Activated CD4-positive, alpha-beta T cell treated with anti-CD3 and anti-CD28 coated beads, Interleukin-2, Interleukin-6, amounts not matched to agents 100 ng/mL and 50 ng/mL, durations not matched to agents 16 hours and 8 hours (primary cell): ENCODE data around the gene ATG13.
"Not testable (repeated sequence)": the region's sequence is repeated elsewhere in the genome, so short reads cannot be mapped to it uniquely, and the experiment has no call there.

Experiments used
- DNase-seq: peaks from one replicate; pipeline ENCODE4 v3.0.0-alpha.2; 2020

The ATG13 gene

DNA sequence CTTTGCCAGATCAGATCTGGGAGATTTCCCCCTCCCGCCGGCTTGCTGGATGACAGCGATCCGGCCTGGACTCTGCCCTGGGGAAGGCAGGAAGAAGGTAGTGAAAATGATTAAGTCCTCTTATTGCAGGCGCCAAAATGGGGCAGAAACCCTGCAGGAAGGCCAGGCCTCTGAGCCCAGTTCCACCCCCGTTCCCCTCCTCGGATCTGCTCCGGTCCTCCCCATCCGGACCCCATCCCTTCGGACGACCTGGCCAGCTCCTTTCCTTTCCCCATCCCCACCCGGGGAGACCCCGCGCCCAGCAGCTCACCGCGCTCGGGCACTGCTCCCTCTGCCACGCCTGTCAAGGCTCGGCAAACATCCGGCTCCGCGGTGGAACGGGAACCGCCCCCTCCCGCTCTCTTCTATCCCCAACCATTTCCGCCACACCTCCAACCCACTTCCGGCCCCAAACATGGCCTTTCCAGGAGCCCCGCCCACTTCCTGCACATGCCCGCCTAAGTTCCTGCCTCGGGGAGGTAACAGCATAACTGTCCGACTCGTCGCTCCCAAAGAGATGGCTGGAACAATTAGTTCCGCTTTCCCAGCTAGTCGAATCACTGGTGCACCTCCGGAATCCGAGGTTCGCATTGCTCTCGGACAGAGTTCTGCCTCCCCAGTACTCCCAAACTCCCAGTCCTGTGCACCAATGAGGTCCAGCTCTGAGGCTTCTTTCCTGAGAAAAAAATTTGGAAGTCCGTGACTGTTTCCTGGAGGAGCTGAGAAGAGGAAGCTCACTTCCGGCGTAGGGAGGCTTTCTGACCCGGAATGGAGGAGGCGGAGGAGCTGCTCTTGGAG, 83.1 kb downstream of the ATG13 start, which contains the start of the genes ARHGAP1 and ZNF408:
Gene ARHGAP1, minus strand, starts transcription at position 379 of the 837 bp plus-strand sequence. CDS start 4,512 bp downstream, outside the sequence.
Gene ZNF408, plus strand, starts transcription at position 791 of the 837 bp plus-strand sequence. Its CDS starts 17 bp downstream, at position 808.
- peak; percentile 99 for DNase-seq

- no peak for DNase-seq
Measured at GRCh38 chr11:46701078-46701654, 83.8 kb downstream of the ATG13 start.

- no peak for DNase-seq
Measured at GRCh38 chr11:46705070-46705688, 87.8 kb downstream of the ATG13 start.

- no peak for DNase-seq
Measured at GRCh38 chr11:46706886-46707285, 89.5 kb downstream of the ATG13 start.

DNA sequence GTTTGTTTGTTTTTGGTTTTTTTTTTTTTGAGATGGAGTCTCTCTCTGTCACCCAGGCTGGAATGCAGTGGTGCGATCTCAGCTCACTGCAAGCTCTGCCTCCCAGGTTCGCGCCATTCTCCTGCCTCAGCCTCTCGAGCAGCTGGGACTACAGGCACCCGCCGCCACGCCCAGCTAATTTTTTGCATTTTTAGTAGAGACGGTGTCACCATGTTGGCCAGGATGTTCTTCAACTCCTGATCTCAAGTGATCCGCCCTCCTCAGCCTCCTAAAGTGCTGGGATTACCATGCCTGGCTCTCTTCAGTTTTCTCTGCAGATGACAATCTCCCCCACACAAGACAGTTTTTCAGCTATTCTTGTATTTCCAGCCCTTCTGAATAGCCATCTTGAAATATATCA, 92.0 kb downstream of the ATG13 start:
- DNase-seq: not testable (repeated sequence)

DNA sequence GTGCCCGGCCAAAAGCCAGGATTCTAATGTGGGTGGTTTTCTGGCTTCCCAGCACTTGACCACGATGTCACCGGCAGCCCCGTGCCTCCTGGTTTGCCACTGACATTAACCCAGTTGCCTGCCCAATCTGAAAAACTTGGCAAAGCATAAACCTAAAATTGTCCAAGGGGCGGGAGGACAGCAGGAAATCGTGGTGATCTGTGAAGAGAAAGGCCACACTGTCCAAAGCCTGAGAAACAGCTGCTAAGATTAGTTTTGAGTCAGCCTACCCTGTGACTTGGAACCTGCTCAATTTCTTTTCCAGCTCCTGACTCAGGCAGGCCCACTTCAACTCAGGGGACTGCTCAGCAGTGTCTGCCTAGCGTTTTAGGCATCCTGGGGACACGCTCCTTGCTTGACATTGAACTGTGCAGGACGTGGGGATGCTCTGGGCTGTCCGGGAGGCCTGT, 93.5 kb downstream of the ATG13 start:
- DNase-seq: no peak

GRCh38 chr11:46711303-46711702, 94.0 kb downstream of the ATG13 start:
- no peak for DNase-seq

GRCh38 chr11:46712874-46713576, 95.7 kb downstream of the ATG13 start:
- no peak for DNase-seq

DNA sequence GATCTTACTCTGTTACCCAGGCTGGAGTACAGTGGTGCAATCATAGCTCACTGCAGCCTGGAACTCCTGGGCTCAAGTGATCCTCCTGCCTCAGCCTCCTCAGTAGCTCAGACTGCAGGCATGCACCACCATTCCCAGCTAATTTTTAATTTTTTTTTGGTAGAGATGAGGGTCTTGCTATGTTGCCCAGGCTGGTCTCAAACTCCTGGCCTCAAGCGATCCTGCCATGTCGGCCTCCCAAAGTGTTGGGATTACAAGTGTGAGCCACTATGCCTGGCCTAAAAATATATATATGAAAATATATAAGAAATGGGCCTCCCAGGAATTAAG, 100.4 kb downstream of the ATG13 start:
- DNase-seq: not testable (repeated sequence)

GRCh38 chr11:46718155-46719019, 101.0 kb downstream of the ATG13 start:
- DNase-seq: no peak

GRCh38 chr11:46719048-46719542, 101.7 kb downstream of the ATG13 start, which contains the start of gene F2:
Gene F2, plus strand, starts transcription at chr11:46719213. Its CDS starts 23 bp downstream, at chr11:46719236.
- no peak for DNase-seq

DNA sequence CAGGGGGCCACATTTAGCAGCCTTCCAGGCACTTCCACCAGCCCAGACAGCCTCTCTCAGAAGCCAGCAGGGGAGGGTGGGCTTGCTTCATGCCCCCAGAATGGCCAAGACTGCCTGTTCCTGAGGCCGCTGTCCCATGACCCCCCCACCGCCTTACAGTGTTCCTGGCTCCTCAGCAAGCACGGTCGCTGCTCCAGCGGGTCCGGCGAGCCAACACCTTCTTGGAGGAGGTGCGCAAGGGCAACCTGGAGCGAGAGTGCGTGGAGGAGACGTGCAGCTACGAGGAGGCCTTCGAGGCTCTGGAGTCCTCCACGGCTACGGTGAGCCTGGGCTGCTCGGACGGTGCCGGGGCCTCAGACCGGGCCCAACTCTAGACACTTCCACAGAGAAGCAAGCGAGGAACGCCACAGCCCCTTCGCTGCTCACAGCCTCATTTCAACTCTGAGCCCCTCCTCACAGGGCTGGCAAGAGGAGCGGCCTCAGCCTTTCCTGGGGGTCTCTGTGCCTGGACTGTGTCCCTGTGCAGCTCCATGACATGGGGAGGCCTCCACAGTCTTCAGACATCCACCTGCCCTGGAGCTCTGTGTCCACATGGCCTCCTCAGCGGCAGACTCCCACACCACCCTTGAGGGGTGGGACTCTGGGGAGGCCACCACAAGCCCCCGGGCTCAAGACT, 102.3 kb downstream of the ATG13 start:
- no peak for DNase-seq

- DNase-seq: no peak
Measured at GRCh38 chr11:46721286-46721685, 103.9 kb downstream of the ATG13 start.

DNA sequence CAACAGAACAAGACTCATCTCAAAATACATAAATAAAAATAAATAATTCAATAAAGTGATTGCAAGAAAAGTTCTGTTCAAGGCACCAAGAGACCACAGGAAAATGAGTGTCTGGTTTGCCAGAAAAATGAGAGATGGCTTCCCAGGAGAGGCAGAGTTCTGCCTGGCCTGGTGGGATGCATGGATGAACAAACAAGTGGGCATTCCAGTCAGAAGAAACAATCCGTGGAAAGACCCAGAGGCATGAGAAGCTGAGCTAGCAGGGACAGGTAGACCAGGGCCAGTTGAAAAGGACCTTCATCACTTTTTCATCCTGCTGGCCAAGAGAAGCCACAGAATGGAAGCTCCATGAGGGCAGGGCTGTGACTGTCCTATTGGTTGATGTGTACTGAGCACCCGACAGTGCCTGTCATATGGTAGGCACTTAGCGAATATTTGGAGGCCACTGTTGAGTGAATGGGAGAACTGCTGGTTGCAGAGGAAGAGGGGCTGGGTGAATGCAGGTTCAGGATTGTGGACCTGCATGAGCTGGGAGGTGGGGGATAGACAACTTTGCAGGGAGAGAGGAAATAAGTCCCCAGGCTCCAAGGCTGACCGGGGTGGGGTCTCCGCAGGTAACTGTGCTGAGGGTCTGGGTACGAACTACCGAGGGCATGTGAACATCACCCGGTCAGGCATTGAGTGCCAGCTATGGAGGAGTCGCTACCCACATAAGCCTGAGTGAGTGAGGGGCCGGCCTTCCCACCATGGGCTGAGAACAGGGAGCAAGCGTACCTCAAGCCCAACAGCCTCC, 105.4 kb downstream of the ATG13 start:
- no peak for DNase-seq

DNA sequence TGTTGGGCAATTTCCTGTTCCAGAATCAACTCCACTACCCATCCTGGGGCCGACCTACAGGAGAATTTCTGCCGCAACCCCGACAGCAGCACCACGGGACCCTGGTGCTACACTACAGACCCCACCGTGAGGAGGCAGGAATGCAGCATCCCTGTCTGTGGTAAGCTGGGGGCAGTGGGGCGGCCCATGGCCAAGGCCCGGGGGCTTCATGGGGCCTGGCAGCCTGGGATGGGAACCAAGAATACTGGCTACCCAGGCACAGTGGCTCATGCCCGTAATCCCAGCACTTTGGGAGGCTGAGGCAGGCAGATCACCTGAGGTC, 106.0 kb downstream of the ATG13 start:
- DNase-seq: no peak

- DNase-seq: no peak
Measured at GRCh38 chr11:46724088-46724487, 106.7 kb downstream of the ATG13 start.
